Adrenal gland (tissue), 12 donors: Measurements from ENCODE around the gene U2SURP. TPM values are rescaled to one million over a fixed set of nuclear protein-coding genes. Genes with fewer than 3 reads are reported as not detected.

Experiments used
- DNase-seq, 7 donors: peaks; one replicate each; pipeline ENCODE4 v3.0.0-alpha.2; 2019 to 2020
- H3K27ac ChIP-seq, 5 donors: fragments of 200-600 bp; sonication (generic) in 4 of 5; 1 replicate in 3 of 5; 2 replicates in 2 of 5; pipeline versions ENCODE4 v1.5.1 to v1.8.0; 2016 to 2020; ENCODE audit warnings: mild to moderate bottlenecking in 1 of 5
- H3K27me3 ChIP-seq: fragments of 200-600 bp; 2 replicates; pipeline ENCODE4 v1.8.0; 2021
- H3K36me3 ChIP-seq, 2 donors: fragments of 200-600 bp; replicated peaks in 1 of 2; 1 replicate in 1 of 2; 2 replicates in 1 of 2; pipeline versions ENCODE4 v1.5.1 to v1.8.0; 2018 to 2022
- H3K4me1 ChIP-seq, 2 donors: fragments of 200-600 bp; replicated peaks in 1 of 2; 1 replicate in 1 of 2; 2 replicates in 1 of 2; pipeline versions ENCODE4 v1.5.1 to v1.8.0; 2018 to 2021
- H3K4me3 ChIP-seq, 4 donors: fragments of 200-600 bp; sonication (generic) in 3 of 4; one replicate each; pipeline ENCODE4 v1.5.1; 2016 to 2018
- H3K9me3 ChIP-seq, 3 donors: fragments of 200-600 bp; sonication (generic) in 1 of 3; replicated peaks in 1 of 3; 1 replicate in 2 of 3; 2 replicates in 1 of 3; pipeline versions ENCODE4 v1.5.1 to v1.8.0; 2016 to 2021
- POLR2A ChIP-seq, 2 donors: fragments of 450-650 bp; IDR thresholded peaks; one replicate each; pipeline ENCODE4 v1.6.1; 2017; ENCODE audit warnings: antibody characterized with exemption in 2 of 2, mild to moderate bottlenecking in 2 of 2, moderate library complexity in 1 of 2
- WGBS, 4 donors: extraction: QIAGEN DNeasy Blood & Tissue Kit in 2 of 4; methylation state at CpG; one replicate each; pipeline versions ENCODE4 v1.1.5 to v1.1.7; 2013 to 2017; 5-methylcytosine and 5-hydroxymethylcytosine counted together
- intact Hi-C, 2 donors: fragments of 100-400 bp; cut with DNase I; formaldehyde crosslinking; loops; one replicate each; pipeline versions ENCODE4 v1.14.1 to v1.15.0; 2022 to 2023
- polyA plus RNA-seq, 3 donors: library from polyadenylated mRNA; stranded (reverse); fragments of 200-250 nt in 2 of 3; fragments of 350-450 nt in 1 of 3; fragmentation: Illumina TruSeq in 1 of 3; extraction: RNeasy Lipid Tissue Mini Kit (QIAGEN cat#74804) in 1 of 3; gene quantifications; one replicate each; pipeline ENCODE4 v1.2.3, GENCODE V29; 2013 to 2014
- total RNA-seq, 9 donors: library from RNA; depleted of rRNA in 4 of 9; stranded (reverse); fragments of >200 nt in 4 of 9; fragments of 120-200 nt in 1 of 9; fragmentation: NEBNext Ultra II Directional in 1 of 9; extraction: Animal tissue kit (Norgen Biotek cat#: 25700) in 1 of 9; gene quantifications; one replicate each; pipeline versions ENCODE4 v1.1.0 to v1.2.4, GENCODE V29; 2013 to 2023
- TF ChIP-seq, protein P1 (sequence below), 6 experiments: fragments of 450-650 bp in 4 of 6; fragments of 200-600 bp in 2 of 6; sonication (generic) in 1 of 6; IDR thresholded peaks; 1 replicate in 5 of 6; 2 replicates in 1 of 6; pipeline versions ENCODE4 v1.5.1 to v1.8.0; 2016 to 2021; ENCODE audit warnings: antibody characterized with exemption in 6 of 6, mild to moderate bottlenecking in 2 of 6, moderate library complexity in 1 of 6
- donor health status: healthy with polysubstance abuse.
- donor health status: Bipolar disorder and iron deficiency.
- donor health status: DM: yes; HTN: yes; CAD: no.
- donor health status: DM: no; HTN: no; CAD: no.
- donor health status: DM: no; HTN: no; CAD: no.
- donor health status: DM: yes; HTN: yes; CAD: no.

U2SURP gene
- total and polyA plus RNA-seq, 12 donors, result 18.6 to 113 (median 56.4) TPM

DNA sequence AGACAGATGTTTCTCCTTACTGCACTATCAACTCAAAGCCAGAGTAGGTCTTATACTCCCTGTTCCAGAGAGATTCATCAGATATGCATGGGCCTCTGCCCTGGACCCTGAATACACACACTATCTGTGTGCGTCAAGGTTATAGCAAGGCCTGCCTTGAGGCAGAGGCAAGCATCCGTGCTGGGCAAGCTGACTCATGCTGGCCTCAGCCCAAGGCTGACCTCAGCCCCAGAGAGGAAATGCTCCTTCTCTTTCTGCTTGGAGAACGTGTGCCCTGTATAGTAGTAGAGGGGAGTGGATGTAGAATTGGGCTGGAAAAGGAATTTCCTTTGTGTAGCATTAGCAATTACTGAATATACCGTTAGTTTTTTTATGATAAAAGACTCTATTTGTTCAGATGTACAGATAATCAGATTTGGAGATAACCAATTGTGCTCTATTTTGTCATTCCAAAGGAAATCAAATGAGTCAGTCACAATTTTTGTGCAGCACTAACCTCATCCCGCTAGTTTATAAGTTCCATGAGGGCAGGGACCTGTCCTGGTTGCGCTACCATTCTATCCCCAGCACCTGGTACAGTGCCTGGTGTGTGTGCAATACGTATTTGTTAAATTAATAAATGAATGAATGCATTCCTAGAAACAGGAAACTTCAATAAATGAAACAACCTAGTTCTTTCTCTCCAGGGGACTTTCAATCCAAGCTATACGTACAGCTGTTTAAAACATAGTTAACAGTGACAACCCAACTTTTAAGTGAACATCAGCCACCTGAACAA lies 24.6 kb upstream of the U2SURP start:
- H3K9me3 ChIP-seq, result no peaks in the 10 kb centered on the region

DNA sequence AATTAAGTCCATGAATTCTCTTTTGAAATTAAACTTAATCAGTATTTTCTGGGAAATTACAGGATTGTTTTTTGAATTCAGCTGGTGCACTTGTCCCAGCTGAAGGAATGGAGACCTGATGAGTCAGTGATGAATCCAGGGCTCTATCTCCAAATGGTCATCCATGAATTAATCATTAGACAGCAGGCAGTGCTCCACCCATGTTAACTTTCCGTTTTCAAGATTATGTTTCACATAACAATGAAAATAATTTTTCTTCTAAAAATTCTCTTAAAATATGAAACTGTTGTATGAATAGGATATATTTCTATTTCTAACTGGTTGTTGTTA lies 24.0 kb upstream of the U2SURP start:
- peaks cover 0 to 13% of the 10 kb centered on the region in 2 donors for H3K4me1 ChIP-seq
- H3K9me3 ChIP-seq, result no peaks in the 10 kb centered on the region
- intact Hi-C loops, result no loop called here
- peak overlapping the region in 3 of 5 donors; percentile 17 to 80 (median 72) for H3K27ac ChIP-seq
- H3K27me3 ChIP-seq, result no peaks in the 10 kb centered on the region
- DNase-seq, result peak in 1 of 7 donors; percentile 37
- 33 to 53% (median 45%) methylated on average over 1 of the region's 1 CpG for WGBS, 4 donors
- no peaks in the 10 kb centered on the region for H3K36me3 ChIP-seq
- TF ChIP-seq, protein P1, sequence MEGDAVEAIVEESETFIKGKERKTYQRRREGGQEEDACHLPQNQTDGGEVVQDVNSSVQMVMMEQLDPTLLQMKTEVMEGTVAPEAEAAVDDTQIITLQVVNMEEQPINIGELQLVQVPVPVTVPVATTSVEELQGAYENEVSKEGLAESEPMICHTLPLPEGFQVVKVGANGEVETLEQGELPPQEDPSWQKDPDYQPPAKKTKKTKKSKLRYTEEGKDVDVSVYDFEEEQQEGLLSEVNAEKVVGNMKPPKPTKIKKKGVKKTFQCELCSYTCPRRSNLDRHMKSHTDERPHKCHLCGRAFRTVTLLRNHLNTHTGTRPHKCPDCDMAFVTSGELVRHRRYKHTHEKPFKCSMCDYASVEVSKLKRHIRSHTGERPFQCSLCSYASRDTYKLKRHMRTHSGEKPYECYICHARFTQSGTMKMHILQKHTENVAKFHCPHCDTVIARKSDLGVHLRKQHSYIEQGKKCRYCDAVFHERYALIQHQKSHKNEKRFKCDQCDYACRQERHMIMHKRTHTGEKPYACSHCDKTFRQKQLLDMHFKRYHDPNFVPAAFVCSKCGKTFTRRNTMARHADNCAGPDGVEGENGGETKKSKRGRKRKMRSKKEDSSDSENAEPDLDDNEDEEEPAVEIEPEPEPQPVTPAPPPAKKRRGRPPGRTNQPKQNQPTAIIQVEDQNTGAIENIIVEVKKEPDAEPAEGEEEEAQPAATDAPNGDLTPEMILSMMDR (IDR thresholded peaks at IDR 0.05), result no peak
- TF ChIP-seq POLR2A (IDR thresholded peaks at IDR 0.05), result no peak
- no peak overlapping the region for H3K4me3 ChIP-seq

More for the DNA sequence above, 24.6 kb upstream of the U2SURP start:
- DNase-seq, result peak; percentile 90 to 97 (median 95)
- Histone ChIP-seq H3K27me3 (no peaks in the 10 kb centered on the region), H3K4me1 (peaks cover 0 to 13% of the 10 kb centered on the region in 2 donors), H3K27ac (peak overlapping the region; percentile 0 to 80 (median 17)), H3K4me3 (no peak overlapping the region), H3K36me3 (no peaks in the 10 kb centered on the region)
- TF ChIP-seq, protein P1 (IDR thresholded peaks at IDR 0.05), result no peak
- peak in 1 of 2 donors; percentile 26 for TF ChIP-seq POLR2A (IDR thresholded peaks at IDR 0.05)
- intact Hi-C loops, result no loop called here
- 30 to 39% (median 34%) methylated on average over 8 of the region's 8 CpGs for WGBS, 4 donors

DNA sequence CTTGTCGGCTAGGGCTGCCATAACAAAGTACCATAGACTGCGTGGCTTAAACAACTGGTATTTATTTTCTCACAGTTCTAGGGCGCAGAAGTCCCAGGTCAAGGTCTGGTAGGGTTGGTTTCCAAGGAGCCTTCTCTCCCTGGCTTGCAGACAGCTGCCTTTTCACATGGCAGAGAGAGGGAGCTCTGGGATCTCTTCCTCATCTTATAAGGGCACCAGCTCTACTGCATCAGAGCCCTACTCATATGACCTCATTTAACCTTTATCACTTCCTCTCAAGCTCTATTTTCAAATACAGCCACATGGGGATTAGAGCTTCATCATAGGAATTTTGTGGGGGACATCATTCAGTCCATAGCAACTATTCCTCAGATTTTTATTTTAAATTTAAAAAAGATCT lies 20.3 kb upstream of the U2SURP start:
- H3K27me3 ChIP-seq, result no peaks in the 10 kb centered on the region
- H3K36me3 ChIP-seq, result no peaks in the 10 kb centered on the region
- H3K9me3 ChIP-seq, result no peaks in the 10 kb centered on the region
- DNase-seq, result no peak
- intact Hi-C loops, result no loop called here
- no peak overlapping the region for H3K4me3 ChIP-seq
- peaks cover 0 to 12% of the 10 kb centered on the region in 2 donors for H3K4me1 ChIP-seq
- TF ChIP-seq, protein P1 (IDR thresholded peaks at IDR 0.05), result no peak
- TF ChIP-seq POLR2A (IDR thresholded peaks at IDR 0.05), result no peak
- H3K27ac ChIP-seq, result no peak overlapping the region
- WGBS, 4 donors, result 51 to 71% (median 57%) methylated on average over 3 of the region's 3 CpGs

DNA sequence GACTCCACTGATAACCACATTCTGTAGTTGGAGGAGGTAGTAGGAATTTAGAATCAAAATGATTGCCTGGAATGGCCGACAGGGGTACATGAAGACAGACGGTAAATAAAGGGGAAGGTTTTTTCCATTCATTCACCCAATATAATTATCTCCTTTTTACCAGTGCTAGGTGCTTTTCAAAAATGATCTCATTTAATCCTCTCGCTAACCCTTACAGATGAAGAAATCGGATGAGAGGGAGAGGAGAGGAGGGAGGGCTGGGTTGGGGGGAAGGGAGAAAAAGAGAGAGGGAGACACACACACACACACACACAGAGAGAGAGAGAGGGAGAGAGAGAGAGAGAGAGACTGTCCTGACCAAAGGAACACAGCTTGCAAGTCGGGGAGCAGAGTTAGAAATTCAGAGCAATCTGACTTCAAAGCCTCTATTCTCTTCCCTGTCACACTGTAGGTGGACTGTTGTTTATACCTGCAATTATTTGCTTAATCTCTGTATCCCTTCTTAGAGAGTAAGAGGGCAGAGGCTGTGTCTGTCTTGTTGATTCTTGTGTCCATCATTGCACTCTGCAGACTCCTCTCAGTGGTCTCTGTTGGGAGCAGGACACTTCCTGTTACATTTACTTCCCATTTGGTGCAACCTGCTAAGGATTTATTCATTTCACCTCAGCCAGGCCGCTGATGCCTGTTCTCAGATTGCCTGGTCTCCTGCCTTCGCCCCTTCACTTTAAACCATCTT lies 19.2 kb upstream of the U2SURP start:
- Histone ChIP-seq H3K4me3 (no peak overlapping the region), H3K36me3 (no peaks in the 10 kb centered on the region), H3K4me1 (peaks cover 0 to under 1% of the 10 kb centered on the region in 2 donors), H3K27me3 (no peaks in the 10 kb centered on the region), H3K27ac (no peak overlapping the region), H3K9me3 (no peaks in the 10 kb centered on the region)
- WGBS, 4 donors, result 55 to 73% (median 66%) methylated on average over 7 of the region's 7 CpGs
- intact Hi-C loops, result no loop called here
- no peak for DNase-seq
- no peak for TF ChIP-seq POLR2A (IDR thresholded peaks at IDR 0.05)
- TF ChIP-seq, protein P1 (IDR thresholded peaks at IDR 0.05), result no peak
